Suprapubic skin (tissue), 4 donors: ENCODE results near the gene LYPD1. TPM values are rescaled to one million over a fixed set of nuclear protein-coding genes. Genes with fewer than 3 reads are reported as not detected.

Experiments used
- DNase-seq, 2 donors: peaks; one replicate each; pipeline ENCODE4 v3.0.0-alpha.2; 2019; ENCODE audit warnings: low spot score in 2 of 2
- H3K27ac ChIP-seq: fragments of 200-600 bp; sonication (generic); one replicate; pipeline ENCODE4 v1.5.1; 2019
- H3K27me3 ChIP-seq: fragments of 200-600 bp; sonication (generic); one replicate; pipeline ENCODE4 v1.5.1; 2019
- H3K36me3 ChIP-seq: fragments of 200-600 bp; sonication (generic); one replicate; pipeline ENCODE4 v1.5.1; 2019
- H3K4me1 ChIP-seq: fragments of 200-600 bp; sonication (generic); one replicate; pipeline ENCODE4 v1.5.1; 2019
- H3K4me3 ChIP-seq: fragments of 200-600 bp; sonication (generic); one replicate; pipeline ENCODE4 v1.5.1; 2019; ENCODE audit warnings: mild to moderate bottlenecking
- H3K9me3 ChIP-seq: fragments of 200-600 bp; sonication (generic); one replicate; pipeline ENCODE4 v1.5.1; 2019
- EP300 ChIP-seq: sonication (generic); formaldehyde crosslinking; IDR thresholded peaks from one replicate; pipeline ENCODE4 v1.6.1; 2017; ENCODE audit warnings: antibody characterized with exemption
- POLR2A ChIP-seq, 2 donors: fragments of 450-650 bp; IDR thresholded peaks; one replicate each; pipeline ENCODE4 v1.6.1; 2017; ENCODE audit warnings: antibody characterized with exemption in 2 of 2, mild to moderate bottlenecking in 2 of 2, moderate library complexity in 2 of 2
- POLR2AphosphoS5 ChIP-seq, 3 donors: sonication (generic); formaldehyde crosslinking; IDR thresholded peaks; one replicate each; pipeline ENCODE4 v1.6.1; 2017; ENCODE audit warnings: antibody characterized with exemption in 3 of 3
- WGBS: methylation state at CpG from one replicate; pipeline ENCODE4 v1.1.5; 2018; 5-methylcytosine and 5-hydroxymethylcytosine counted together
- total RNA-seq, 4 donors: library from RNA; depleted of rRNA; stranded (reverse); fragments of >200 nt; gene quantifications; one replicate each; pipeline ENCODE4 v1.1.0, GENCODE V29; 2016
- TF ChIP-seq, protein P1 (sequence below), 2 donors: fragments of 200-600 bp in 1 of 2; fragments of 450-650 bp in 1 of 2; sonication (generic) in 1 of 2; IDR thresholded peaks; one replicate each; pipeline ENCODE4 v1.5.1; 2016 to 2019; ENCODE audit warnings: antibody characterized with exemption in 2 of 2, mild to moderate bottlenecking in 1 of 2, moderate library complexity in 1 of 2

Gene LYPD1
- total RNA-seq, 4 donors from 2014 or later, result 0.34 TPM; not detected in 3

GRCh38 chr2:132659331-132659730 is 10.7 kb downstream of the LYPD1 start:
- H3K9me3 ChIP-seq, result no peaks in the 10 kb centered on the region
- no peak overlapping the region for H3K4me3 ChIP-seq
- no peaks in the 10 kb centered on the region for H3K27me3 ChIP-seq
- H3K36me3 ChIP-seq, result no peaks in the 10 kb centered on the region
- TF ChIP-seq POLR2A (IDR thresholded peaks at IDR 0.05) (no peak), POLR2AphosphoS5 (IDR thresholded peaks at IDR 0.05) (no peak), EP300 (no peak)
- TF ChIP-seq, protein P1, sequence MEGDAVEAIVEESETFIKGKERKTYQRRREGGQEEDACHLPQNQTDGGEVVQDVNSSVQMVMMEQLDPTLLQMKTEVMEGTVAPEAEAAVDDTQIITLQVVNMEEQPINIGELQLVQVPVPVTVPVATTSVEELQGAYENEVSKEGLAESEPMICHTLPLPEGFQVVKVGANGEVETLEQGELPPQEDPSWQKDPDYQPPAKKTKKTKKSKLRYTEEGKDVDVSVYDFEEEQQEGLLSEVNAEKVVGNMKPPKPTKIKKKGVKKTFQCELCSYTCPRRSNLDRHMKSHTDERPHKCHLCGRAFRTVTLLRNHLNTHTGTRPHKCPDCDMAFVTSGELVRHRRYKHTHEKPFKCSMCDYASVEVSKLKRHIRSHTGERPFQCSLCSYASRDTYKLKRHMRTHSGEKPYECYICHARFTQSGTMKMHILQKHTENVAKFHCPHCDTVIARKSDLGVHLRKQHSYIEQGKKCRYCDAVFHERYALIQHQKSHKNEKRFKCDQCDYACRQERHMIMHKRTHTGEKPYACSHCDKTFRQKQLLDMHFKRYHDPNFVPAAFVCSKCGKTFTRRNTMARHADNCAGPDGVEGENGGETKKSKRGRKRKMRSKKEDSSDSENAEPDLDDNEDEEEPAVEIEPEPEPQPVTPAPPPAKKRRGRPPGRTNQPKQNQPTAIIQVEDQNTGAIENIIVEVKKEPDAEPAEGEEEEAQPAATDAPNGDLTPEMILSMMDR (IDR thresholded peaks at IDR 0.05), result no peak
- no peaks in the 10 kb centered on the region for H3K4me1 ChIP-seq
- WGBS, result 94% methylated on average over 3 of the region's 3 CpGs
- DNase-seq, result no peak
- no peak overlapping the region for H3K27ac ChIP-seq

- Histone ChIP-seq H3K4me1 (no peaks in the 10 kb centered on the region), H3K27me3 (no peaks in the 10 kb centered on the region), H3K9me3 (no peaks in the 10 kb centered on the region), H3K36me3 (no peaks in the 10 kb centered on the region), H3K4me3 (no peak overlapping the region), H3K27ac (no peak overlapping the region)
- DNase-seq, result no peak
- WGBS, result 56% methylated on average over 7 of the region's 7 CpGs
- no peak for TF ChIP-seq POLR2AphosphoS5 (IDR thresholded peaks at IDR 0.05)
These were observed 13.6 kb downstream of the LYPD1 start for GRCh38 chr2:132656266-132656975.

- TF ChIP-seq, protein P1 (IDR thresholded peaks at IDR 0.05), result no peak
- no peak for TF ChIP-seq POLR2AphosphoS5 (IDR thresholded peaks at IDR 0.05)
- TF ChIP-seq POLR2A (IDR thresholded peaks at IDR 0.05), result no peak
- 81% methylated on average over 7 of the region's 7 CpGs for WGBS
- H3K4me1 ChIP-seq, result no peaks in the 10 kb centered on the region
- H3K9me3 ChIP-seq, result no peaks in the 10 kb centered on the region
- no peak overlapping the region for H3K4me3 ChIP-seq
- no peaks in the 10 kb centered on the region for H3K27me3 ChIP-seq
- DNase-seq, result no peak
- H3K27ac ChIP-seq, result no peak overlapping the region
- H3K36me3 ChIP-seq, result no peaks in the 10 kb centered on the region
These were observed 15.0 kb downstream of the LYPD1 start for GRCh38 chr2:132654968-132655367.

- Histone ChIP-seq H3K36me3 (no peaks in the 10 kb centered on the region), H3K4me1 (no peaks in the 10 kb centered on the region), H3K27me3 (no peaks in the 10 kb centered on the region), H3K4me3 (no peak overlapping the region), H3K27ac (no peak overlapping the region), H3K9me3 (no peaks in the 10 kb centered on the region)
- no peak for DNase-seq
- TF ChIP-seq EP300 (no peak), POLR2A (IDR thresholded peaks at IDR 0.05) (no peak), POLR2AphosphoS5 (IDR thresholded peaks at IDR 0.05) (no peak)
- TF ChIP-seq, protein P1 (IDR thresholded peaks at IDR 0.05), result no peak
- 82% methylated on average over 4 of the region's 4 CpGs for WGBS
These were observed 15.7 kb downstream of the LYPD1 start for GRCh38 chr2:132654335-132654734.

DNA sequence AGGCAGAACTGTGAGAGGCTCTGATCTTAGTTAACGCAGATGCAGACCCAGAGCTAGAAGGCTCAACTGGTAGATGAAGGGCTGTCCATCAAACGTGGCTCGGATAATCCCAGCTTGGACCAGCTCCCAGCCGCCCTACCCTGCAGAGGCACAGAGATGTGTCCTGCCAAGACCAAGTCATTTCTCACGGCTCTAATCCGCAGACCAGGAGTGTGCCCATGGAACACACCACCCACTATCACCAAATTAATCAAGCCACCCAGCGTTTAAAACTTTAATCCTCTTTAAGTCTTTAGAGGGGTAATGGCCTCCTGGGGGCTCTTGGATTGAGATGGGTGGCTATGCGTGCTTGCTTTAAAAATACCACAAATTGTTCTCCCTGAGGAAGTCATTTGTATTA is 17.5 kb downstream of the LYPD1 start:
- no peaks in the 10 kb centered on the region for H3K9me3 ChIP-seq
- H3K27me3 ChIP-seq, result peaks cover 2% of the 10 kb centered on the region
- no peak overlapping the region for H3K27ac ChIP-seq
- H3K4me1 ChIP-seq, result no peaks in the 10 kb centered on the region
- 83% methylated on average over 7 of the region's 8 CpGs for WGBS
- no peaks in the 10 kb centered on the region for H3K36me3 ChIP-seq
- TF ChIP-seq POLR2AphosphoS5 (IDR thresholded peaks at IDR 0.05), result no peak
- DNase-seq, result no peak
- no peak overlapping the region for H3K4me3 ChIP-seq

GRCh38 chr2:132651115-132652045 is 18.6 kb downstream of the LYPD1 start:
- Histone ChIP-seq H3K27me3 (peaks cover 4% of the 10 kb centered on the region), H3K9me3 (no peaks in the 10 kb centered on the region), H3K4me3 (no peak overlapping the region), H3K4me1 (no peaks in the 10 kb centered on the region), H3K36me3 (no peaks in the 10 kb centered on the region), H3K27ac (no peak overlapping the region)
- TF ChIP-seq, protein P1 (IDR thresholded peaks at IDR 0.05), result no peak
- no peak for TF ChIP-seq EP300
- no peak for TF ChIP-seq POLR2A (IDR thresholded peaks at IDR 0.05)
- DNase-seq, result no peak
- WGBS, result 79% methylated on average over 12 of the region's 12 CpGs
